PFSK-1 (cell line): ENCODE measurements around the gene STMND1.

Experiments
- FOXP2 ChIP-seq: optimal IDR thresholded peaks from 2 replicates; pipeline ENCODE3; 2011; ENCODE audit warnings: borderline replicate concordance, control low read depth, inconsistent platforms; ENCODE audit not compliant: insufficient read depth; ENCODE audit errors: extremely low read length, extremely low read depth
- POLR2AphosphoS5 ChIP-seq: IDR thresholded peaks from 2 replicates; pipeline ENCODE4 v1.6.1; 2012; ENCODE audit warnings: low read depth, mild to moderate bottlenecking, control low read depth, low read length, moderate library complexity
- REST ChIP-seq, 2 experiments: IDR thresholded peaks; 2 replicates each; pipeline versions ENCODE4 v1.6.1 to v1.8.0; 2011 to 2012; ENCODE audit warnings: low read depth in 2 of 2, low read length in 2 of 2, control low read depth in 1 of 2, inconsistent platforms in 1 of 2, mild to moderate bottlenecking in 1 of 2, moderate library complexity in 1 of 2; ENCODE audit not compliant: insufficient read depth in 1 of 2
- SIN3A ChIP-seq: IDR thresholded peaks from 2 replicates; pipeline ENCODE4 v1.6.1; 2012; ENCODE audit warnings: mild to moderate bottlenecking, low read length, moderate library complexity, borderline replicate concordance; ENCODE audit not compliant: insufficient read depth
- TAF1 ChIP-seq: IDR thresholded peaks from 2 replicates; pipeline ENCODE4 v1.6.1; 2012; ENCODE audit warnings: low read length, control low read depth, borderline replicate concordance; ENCODE audit not compliant: insufficient read depth

The STMND1 gene

GRCh38 chr6:17132967-17133366 lies 31.1 kb downstream of the STMND1 start:
- TF ChIP-seq FOXP2 (no peak), SIN3A (no peak), TAF1 (no peak), REST (IDR thresholded peaks at IDR 0.05; ENCODE audit: insufficient read depth in 1 of 2, low read depth in 2 of 2, low read length in 2 of 2) (no peak), POLR2AphosphoS5 (no peak)

- TF ChIP-seq TAF1: no peak
- TF ChIP-seq SIN3A: no peak
- no peak for TF ChIP-seq REST (IDR thresholded peaks at IDR 0.05; ENCODE audit: insufficient read depth in 1 of 2, low read depth in 2 of 2, low read length in 2 of 2)
- TF ChIP-seq POLR2AphosphoS5: no peak
- TF ChIP-seq FOXP2: no peak
Observed at GRCh38 chr6:17138033-17138432, 36.2 kb downstream of the STMND1 start.

- TF ChIP-seq SIN3A (no peak), POLR2AphosphoS5 (no peak), TAF1 (no peak), FOXP2 (no peak), REST (IDR thresholded peaks at IDR 0.05; ENCODE audit: insufficient read depth in 1 of 2, low read depth in 2 of 2, low read length in 2 of 2) (no peak)
Observed at GRCh38 chr6:17144016-17144415, 42.2 kb downstream of the STMND1 start.

GRCh38 chr6:17149571-17149970 lies 47.7 kb downstream of the STMND1 start:
- TF ChIP-seq SIN3A (no peak), REST (IDR thresholded peaks at IDR 0.05; ENCODE audit: insufficient read depth in 1 of 2, low read depth in 2 of 2, low read length in 2 of 2) (no peak), FOXP2 (no peak), TAF1 (no peak), POLR2AphosphoS5 (no peak)

GRCh38 chr6:17150096-17150495 lies 48.2 kb downstream of the STMND1 start:
- no peak for TF ChIP-seq POLR2AphosphoS5
- TF ChIP-seq SIN3A: no peak
